AG09309 (cell line): ENCODE results near the gene CPLANE1.
A peak's percentile ranks its signal among the peaks of the same experiment; 100 is the strongest.
"Not testable (repeated sequence)": the region's sequence is repeated elsewhere in the genome, so short reads cannot be mapped to it uniquely, and the experiment has no call there.

Experiments used
- DNase-seq: peaks from one replicate; pipeline ENCODE4 v3.0.0-alpha.2; 2010; ENCODE audit warnings: low read depth
- H3K4me3 ChIP-seq: 2 replicates; pipeline ENCODE4 v1.5.1; 2011; ENCODE audit warnings: mild to moderate bottlenecking, low read depth, low read length, moderate library complexity; ENCODE audit not compliant: control insufficient read depth
- TF ChIP-seq, protein P1 (sequence below): IDR thresholded peaks from 2 replicates; pipeline ENCODE4 v1.5.1; 2011; ENCODE audit warnings: mild to moderate bottlenecking, low read depth, low read length, inconsistent platforms; ENCODE audit not compliant: insufficient read depth, control insufficient read depth; ENCODE audit errors: missing control alignments

The CPLANE1 gene

DNA sequence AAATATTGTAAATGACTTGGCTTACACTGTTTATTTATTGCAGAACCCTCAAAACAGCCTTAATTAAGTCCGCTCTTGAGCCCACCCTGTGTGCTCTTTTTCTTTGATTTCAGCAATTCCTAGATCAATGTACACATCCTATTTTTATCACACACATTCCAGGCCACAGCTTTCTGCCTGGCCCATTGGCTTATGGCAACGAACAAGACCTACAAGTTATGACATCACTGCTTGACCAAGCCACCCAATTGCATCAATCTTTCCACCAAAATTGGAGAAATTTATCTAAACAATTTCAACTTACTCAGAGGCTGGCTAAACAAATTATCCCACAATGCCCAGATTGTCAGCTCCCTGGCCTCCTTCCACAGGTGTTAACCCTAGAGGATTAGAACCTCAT lies 158.4 kb downstream of the CPLANE1 start:
- TF ChIP-seq, protein P1, sequence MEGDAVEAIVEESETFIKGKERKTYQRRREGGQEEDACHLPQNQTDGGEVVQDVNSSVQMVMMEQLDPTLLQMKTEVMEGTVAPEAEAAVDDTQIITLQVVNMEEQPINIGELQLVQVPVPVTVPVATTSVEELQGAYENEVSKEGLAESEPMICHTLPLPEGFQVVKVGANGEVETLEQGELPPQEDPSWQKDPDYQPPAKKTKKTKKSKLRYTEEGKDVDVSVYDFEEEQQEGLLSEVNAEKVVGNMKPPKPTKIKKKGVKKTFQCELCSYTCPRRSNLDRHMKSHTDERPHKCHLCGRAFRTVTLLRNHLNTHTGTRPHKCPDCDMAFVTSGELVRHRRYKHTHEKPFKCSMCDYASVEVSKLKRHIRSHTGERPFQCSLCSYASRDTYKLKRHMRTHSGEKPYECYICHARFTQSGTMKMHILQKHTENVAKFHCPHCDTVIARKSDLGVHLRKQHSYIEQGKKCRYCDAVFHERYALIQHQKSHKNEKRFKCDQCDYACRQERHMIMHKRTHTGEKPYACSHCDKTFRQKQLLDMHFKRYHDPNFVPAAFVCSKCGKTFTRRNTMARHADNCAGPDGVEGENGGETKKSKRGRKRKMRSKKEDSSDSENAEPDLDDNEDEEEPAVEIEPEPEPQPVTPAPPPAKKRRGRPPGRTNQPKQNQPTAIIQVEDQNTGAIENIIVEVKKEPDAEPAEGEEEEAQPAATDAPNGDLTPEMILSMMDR, result no peak
- DNase-seq, result no peak
- no peak overlapping the region for H3K4me3 ChIP-seq

DNA sequence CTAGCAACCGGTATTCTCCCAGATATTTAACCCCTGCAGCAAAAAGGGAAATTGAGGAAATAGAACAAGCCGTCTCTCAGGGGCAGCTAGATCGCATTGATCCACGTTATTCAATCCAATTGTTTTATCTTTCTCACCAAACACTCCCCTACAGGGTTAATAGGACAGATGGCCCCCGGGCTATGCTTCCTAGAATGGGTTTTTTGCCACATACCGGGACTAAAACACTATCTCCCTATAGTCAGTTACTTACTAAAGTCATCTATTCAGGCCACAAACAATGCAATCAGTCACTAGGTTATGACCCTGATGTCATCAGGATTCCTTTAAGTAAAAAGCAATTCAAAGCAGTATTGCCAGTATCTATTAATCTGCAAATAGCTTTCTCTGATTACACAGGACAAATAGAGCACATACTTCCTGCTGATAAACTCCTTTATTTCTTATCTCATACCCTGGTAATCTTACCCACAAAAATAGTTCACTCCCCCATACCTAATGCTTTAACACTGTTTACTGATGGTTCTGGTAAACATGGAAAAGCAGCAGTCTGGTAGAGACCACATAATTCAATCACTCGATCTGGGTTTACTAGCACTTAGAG lies 159.0 kb downstream of the CPLANE1 start:
- TF ChIP-seq, protein P1, result no peak
- no peak overlapping the region for H3K4me3 ChIP-seq
- DNase-seq, result no peak

DNA sequence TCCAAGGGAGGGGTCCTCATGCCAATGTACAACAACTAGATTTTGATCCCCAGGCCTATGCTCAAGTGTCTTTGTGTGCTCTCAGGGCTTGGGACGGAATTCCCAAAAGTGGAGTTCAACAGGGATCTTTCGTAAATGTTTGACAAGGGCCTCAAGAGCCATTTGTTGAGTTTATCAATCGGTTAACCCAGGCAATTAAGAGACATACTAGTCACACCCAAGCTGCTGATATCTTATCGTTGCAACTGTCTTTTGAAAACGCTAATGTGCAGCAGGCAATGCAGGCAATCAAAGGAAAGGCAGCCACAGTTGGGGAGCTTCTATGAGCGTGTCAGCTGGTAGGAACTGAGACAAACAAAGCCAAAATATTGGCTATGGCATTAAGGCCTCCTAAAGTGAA lies 161.2 kb downstream of the CPLANE1 start:
- TF ChIP-seq, protein P1, result no peak
- no peak overlapping the region for H3K4me3 ChIP-seq
- DNase-seq, result no peak

DNA sequence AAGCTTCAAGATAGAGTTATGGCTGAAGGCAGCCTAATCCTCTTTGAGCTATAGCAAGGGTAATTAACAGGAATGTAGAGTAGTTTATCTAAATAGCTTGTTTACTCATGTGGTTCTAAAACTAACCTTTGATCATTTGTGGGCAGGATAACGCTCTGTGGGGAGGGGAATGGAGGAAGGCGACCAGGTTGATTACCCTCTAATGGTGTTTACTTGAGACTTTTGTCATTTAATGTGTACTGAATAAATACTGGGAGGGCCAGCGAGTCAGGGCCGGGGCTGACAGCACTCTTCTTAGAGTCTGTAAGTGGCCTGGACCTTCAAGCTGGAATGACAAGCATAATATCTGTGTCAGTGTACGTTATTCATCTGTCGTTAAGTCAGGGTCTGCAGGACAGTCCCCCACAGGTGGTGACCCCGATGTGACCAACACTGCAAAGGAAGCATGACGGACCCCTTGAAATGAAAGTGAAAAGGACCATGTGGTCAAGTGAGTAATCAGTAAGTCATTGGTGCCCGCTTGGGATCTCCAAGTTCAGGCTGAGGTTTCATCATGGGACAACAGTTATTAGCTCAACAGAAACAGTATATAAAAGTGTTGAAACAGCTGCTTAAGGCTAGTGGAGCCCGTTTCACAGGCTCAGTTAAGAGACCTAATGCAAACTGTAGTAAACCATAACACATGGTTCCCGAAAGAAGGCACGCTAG lies 162.6 kb downstream of the CPLANE1 start:
- DNase-seq, result peak; percentile 29
- TF ChIP-seq, protein P1, result no peak
- no peak overlapping the region for H3K4me3 ChIP-seq

DNA sequence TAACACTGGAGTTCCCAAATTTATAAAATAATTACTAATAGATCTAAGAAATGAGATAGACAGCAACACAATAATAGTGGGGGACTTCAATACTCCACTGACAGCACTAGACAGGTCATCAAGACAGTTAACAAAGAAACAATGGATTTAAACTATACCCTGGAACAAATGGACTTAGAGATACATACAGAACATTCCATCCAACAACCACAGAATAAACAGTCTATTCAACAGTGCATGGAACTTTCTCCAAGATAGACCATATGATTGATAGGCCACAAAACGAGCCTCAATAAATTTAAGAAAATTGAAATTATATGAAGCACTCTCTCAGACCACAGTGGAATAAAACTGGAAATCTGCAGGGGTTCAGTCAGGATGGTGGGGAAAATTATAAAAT lies 163.2 kb downstream of the CPLANE1 start:
- not testable (repeated sequence) for DNase-seq, H3K4me3 ChIP-seq

DNA sequence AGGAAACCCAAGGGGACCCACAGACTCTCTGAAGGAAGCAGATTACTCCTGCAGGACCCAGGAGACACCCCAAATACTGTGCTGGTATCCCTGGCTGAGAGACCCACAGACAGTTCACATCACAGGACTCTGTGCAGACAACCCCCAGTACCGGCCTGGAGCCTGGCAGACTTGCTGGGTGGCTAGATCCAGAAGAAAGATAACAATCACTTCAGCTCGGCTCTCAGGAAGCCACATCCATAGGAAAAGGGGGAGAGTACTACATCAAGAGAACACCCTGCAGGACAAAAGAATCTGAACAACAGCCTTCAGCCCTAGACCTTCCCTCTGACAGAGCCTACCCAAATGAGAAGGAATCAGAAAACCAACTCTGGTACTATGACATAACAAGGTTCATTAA lies 166.2 kb downstream of the CPLANE1 start:
- DNase-seq, H3K4me3 ChIP-seq: not testable (repeated sequence)

DNA sequence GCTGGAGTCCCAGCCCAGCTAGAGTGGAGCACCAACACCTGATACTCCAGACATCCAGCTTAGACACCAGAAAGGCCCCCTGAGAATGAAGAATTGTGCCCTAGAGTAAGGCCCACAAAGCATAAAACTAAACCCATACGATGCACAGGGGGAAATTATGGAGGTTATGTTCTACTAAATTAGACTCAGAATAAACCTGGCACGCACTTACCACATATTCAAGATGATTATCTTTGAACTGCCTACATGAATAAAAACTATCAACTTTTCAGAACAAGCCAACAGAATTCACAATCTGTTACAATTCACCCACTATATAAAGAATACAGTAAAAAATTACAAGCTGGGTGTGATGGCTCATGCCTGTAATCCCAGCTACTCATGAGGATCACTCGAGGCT lies 168.5 kb downstream of the CPLANE1 start:
- TF ChIP-seq, protein P1, result no peak
- no peak for DNase-seq
- H3K4me3 ChIP-seq, result no peak overlapping the region
